ENCODE measurements around the gene GLT8D1.
"Not testable (repeated sequence)": the region's sequence is repeated elsewhere in the genome, so short reads cannot be mapped to it uniquely, and the experiment has no call there.

The GLT8D1 gene, protein sequence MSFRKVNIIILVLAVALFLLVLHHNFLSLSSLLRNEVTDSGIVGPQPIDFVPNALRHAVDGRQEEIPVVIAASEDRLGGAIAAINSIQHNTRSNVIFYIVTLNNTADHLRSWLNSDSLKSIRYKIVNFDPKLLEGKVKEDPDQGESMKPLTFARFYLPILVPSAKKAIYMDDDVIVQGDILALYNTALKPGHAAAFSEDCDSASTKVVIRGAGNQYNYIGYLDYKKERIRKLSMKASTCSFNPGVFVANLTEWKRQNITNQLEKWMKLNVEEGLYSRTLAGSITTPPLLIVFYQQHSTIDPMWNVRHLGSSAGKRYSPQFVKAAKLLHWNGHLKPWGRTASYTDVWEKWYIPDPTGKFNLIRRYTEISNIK

DNA sequence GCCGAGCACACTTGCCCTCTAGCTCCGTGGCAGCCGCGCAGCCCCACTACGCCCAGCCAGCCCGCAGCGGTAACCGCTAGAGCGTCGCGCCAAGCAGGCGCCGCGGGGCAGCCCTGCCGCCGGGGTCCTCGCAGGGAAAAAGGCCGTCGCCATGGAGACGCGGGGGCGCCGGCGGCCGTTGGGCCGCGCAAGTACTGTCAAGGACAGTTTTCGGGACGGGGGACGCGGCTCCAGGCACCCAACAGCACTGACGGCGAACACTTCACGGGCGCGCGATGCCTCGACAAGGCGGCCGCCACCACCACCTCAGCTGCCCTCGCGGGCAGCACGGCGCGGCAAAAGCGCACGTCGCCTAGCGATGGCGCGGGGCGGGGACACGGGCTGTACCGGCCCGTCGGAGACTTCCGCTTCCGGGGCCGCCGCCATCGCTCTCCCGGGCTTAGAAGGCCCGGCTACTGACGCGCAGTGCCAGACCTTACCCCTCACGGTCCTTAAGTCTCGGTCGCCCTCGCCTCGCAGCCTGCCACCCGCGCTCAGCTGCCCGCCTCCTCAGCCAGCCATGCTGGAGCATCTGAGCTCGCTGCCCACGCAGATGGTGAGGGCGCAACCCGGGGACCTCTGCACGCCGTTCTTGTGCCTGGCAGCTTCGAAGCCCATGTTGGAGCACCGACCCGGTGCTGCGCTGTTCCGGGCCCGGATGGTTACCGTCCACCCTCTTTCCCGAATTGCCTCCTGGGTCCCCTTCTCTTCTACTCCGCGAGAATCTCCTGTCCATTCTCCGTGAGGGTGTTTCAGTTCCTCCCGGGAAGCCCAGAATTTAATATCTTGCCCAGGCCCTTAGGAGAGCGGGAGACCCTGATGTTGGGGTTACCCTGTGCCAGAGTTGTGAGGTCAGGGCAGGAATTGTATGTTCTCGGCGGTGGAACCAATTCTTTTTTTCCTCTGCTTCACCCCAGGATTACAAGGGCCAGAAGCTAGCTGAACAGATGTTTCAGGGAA lies at the start of gene GLT8D1, which contains the start of gene SPCS1:
Gene GLT8D1 (minus strand): TSS at position 104 of the 999 bp plus-strand sequence. CDS start 5,331 bp downstream, outside the sequence.
Gene SPCS1 (plus strand): TSS at position 419 of the 999 bp plus-strand sequence. CDS start 141 bp downstream, at position 560.
- DNase-seq (ENCODE audit: insufficient read length, low spot score): peak; percentile 87
- peak; percentile 88 for FAIRE-seq

GRCh38 chr3:52754373-52754772 lies 48.8 kb upstream of the GLT8D1 start:
- FAIRE-seq (no peak), DNase-seq (ENCODE audit: insufficient read length, low spot score) (no peak)

- FAIRE-seq: no peak
These were observed 46.6 kb upstream of the GLT8D1 start for GRCh38 chr3:52752045-52752660.

DNA sequence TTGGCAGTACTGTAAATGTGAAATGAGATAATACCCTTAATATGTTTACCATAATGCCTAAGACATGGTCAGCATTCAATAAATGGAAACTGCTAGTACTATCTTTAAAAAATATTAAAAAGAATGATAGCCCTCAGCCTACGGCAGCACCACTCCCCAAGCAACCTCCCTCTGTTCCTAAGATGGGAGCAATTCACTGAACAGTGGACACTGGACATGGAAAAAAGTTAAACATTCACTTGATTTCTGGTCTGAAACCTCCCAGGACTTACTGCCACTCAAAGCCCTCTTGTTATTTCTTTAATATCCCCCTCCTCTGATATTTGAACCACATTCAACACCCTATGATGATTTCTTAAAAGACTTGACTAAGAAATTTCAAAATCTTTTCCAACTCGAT lies 38.1 kb upstream of the GLT8D1 start:
- no peak for DNase-seq (ENCODE audit: insufficient read length, low spot score)
- no peak for FAIRE-seq

More at GRCh38 chr3:52752045-52752660, 46.6 kb upstream of the GLT8D1 start:
- no peak for DNase-seq (ENCODE audit: insufficient read length, low spot score)

DNA sequence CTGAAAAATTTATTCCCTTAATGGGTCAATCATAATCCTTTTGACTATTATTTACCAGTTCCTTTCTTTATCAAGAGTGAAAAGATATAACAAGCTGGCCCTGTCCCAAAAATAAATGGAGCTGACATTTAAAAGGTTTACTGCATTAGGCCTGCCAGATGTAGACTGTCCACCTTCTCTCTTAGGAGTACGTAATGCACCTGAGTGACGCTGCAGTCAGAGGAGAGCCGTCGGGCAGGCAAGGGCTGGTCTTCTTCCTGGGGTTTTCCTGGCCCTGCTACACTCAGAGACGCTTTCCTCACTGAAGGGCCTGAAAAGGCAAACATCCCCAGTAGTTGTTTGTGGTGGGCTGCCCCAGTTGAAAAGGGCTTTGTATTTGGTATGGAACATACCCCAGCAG lies 37.6 kb upstream of the GLT8D1 start:
- DNase-seq (ENCODE audit: insufficient read length, low spot score) (no peak), FAIRE-seq (no peak)

- peak; percentile 37 for DNase-seq (ENCODE audit: insufficient read length, low spot score)
- FAIRE-seq: no peak
These were observed 36.9 kb upstream of the GLT8D1 start for GRCh38 chr3:52742418-52743041.

DNA sequence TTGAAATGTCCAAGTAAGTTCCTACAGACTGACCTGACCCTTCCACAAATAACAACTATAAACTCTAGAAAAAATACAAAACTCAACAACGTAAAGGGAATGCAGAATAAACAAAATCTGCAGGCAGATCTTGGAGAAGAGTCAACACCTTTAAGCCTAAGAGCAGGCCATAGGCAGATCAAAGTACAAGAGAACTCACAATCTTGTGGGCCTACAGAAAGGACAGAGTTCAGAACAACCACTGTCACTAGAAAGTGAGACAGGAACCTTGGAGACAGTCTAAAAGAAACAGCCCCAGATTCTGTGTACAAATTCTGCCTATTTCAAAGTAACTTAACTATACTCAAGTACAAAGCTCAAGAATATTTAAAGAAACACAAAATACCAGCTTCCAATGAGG lies 34.1 kb upstream of the GLT8D1 start:
- DNase-seq (ENCODE audit: insufficient read length, low spot score): no peak
- no peak for FAIRE-seq

DNA sequence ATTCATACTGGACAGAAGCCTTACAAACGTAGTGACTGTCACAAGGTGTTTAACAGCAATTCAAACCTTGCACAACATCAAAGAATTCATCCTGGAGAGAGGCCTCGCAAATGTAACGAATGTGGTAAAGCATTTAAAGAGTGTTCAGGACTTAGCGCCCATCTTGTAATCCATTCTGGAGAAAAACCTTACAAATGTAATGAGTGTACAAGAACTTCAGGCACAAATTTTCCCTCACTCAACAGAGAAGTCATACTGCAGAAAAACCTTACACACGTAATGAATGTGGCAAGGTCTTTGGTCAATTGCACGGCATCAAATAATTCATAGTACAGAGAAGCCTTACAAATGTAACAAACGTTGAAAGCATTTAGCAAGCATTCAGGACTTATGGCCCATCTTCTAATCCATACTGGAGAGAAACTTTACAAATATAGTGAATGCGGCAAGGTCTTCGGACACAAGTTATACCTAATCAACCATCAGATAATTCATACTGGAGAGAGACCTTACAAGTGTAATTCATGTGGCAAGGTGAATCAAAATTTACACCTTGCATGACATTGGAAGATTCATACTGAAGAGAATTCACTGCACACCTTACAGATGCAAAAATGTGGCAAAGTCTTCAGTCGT lies 27.8 kb upstream of the GLT8D1 start:
- no peak for DNase-seq (ENCODE audit: insufficient read length, low spot score)
- no peak for FAIRE-seq

DNA sequence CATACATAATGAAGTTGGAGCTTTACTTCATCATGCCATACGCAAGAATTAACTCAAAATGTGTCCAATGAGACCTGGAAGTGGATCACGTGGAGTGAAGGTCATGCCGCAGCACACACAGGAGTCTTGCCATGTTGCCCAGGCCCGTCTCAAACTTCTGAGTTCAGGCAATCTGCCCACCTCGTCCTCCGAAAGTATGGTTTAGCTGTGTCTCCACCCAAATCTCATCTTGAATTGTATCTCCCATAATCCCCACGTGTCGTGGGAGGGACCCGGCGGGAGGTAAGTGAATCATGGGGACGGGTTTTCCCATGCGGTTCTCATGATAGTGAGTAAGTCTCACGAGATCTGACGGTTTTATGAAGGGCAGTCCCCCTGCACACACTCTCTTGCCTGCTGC lies 26.0 kb upstream of the GLT8D1 start:
- FAIRE-seq: no peak
- no peak for DNase-seq (ENCODE audit: insufficient read length, low spot score)

DNA sequence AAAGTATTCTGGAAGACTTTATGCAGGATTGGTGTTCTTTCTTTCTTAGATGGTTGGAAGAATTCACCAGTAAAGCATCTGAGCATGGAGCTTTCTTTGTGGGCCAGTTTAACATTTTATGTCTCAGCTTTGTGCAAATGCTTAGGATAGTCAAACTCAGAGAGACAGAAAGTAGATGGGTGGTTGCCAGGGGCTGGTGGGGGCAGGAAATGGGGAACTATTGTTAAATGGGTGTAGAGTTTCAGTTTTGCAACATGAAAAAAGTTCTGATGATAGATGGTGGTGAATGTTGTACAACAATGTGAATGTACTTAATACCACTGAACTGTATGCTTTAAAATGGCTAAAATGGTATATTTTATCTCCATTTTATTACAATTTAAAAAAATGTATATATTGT lies 25.1 kb upstream of the GLT8D1 start:
- FAIRE-seq (no peak), DNase-seq (ENCODE audit: insufficient read length, low spot score) (no peak)

- DNase-seq (ENCODE audit: insufficient read length, low spot score); FAIRE-seq: not testable (repeated sequence)
These were observed 23.2 kb upstream of the GLT8D1 start for GRCh38 chr3:52728753-52729152.

- no peak for DNase-seq (ENCODE audit: insufficient read length, low spot score)
- no peak for FAIRE-seq
These were observed 18.9 kb upstream of the GLT8D1 start for GRCh38 chr3:52724511-52724910.

DNA sequence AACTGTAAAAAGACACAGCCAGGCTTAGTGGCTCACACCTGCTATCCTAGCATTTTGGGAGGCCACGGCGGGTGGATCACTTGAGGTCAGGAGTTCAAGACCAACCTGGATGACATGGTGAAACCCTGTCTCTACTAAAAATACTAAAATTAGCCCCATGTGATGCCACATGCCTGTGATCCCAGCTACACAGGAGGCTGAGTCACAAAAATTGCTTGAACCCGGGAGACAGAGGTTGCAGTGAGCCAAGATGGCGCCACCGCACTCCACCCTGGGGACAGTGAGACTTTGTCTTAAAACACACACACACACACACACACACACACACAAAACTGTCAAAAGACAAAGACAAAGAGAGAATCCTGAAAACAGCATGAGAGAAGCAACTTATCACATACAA lies 18.3 kb upstream of the GLT8D1 start:
- FAIRE-seq (no peak), DNase-seq (ENCODE audit: insufficient read length, low spot score) (no peak)

GRCh38 chr3:52722491-52722890 lies 16.9 kb upstream of the GLT8D1 start:
- no peak for DNase-seq (ENCODE audit: insufficient read length, low spot score)
- no peak for FAIRE-seq

- no peak for FAIRE-seq
These were observed 16.1 kb upstream of the GLT8D1 start for GRCh38 chr3:52721730-52722008.

DNA sequence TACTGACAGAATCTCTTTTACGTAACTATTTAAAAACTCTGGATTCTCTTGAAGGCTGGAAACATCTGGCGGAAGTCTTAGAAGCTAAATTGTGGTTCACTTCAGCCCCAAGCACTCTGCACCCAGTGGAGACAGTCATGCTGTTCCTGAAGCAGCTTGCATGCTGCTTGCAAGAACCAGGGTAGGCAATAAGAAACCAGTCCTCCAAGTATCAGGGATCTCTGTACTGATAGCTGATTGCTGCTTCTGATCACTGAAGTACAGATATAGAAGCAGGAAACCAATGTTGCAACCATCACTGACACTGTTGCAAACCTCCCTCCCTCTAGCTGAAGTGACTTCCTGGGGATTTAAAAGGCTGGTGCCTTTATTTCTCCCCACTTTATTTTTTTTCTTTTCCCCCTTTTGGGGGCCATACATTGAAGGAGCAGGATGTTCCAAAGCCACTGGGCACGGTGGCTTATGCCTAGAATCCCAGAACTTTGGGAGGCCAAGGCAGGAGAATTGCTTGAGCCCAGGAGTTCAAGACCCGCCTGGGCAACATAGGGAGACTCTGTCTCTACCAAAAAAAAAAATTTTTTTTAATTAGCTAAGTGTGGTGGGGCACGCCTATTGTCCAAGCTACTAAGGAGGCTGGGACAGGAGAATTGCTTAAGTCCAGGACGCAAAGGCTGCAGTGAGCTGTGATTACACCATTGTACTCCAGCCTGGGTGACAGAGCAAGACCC lies 15.6 kb upstream of the GLT8D1 start:
- no peak for DNase-seq (ENCODE audit: insufficient read length, low spot score)
- no peak for FAIRE-seq

More at GRCh38 chr3:52721730-52722008, 16.1 kb upstream of the GLT8D1 start:
- no peak for DNase-seq (ENCODE audit: insufficient read length, low spot score)

DNA sequence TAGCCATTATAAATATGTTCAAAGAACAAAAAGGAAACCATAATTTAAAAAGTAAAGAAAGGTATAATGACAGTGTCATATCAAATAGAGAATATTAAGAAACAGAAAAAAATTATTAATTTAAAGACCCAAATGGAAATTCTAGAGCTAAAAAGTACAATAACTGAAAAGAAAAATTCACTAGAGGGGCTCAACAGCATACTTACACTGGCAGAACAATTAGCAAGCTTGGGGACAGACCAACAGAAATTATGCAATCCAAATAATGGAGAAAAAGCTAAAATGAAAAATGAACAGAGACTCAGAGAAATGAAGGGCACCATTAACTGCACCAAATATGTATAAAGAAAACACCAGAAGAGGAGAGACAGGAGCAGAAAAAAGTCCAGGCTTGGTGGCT lies 14.0 kb upstream of the GLT8D1 start:
- DNase-seq (ENCODE audit: insufficient read length, low spot score) (no peak), FAIRE-seq (no peak)

GRCh38 chr3:52715714-52716305 lies 10.2 kb upstream of the GLT8D1 start:
- no peak for DNase-seq (ENCODE audit: insufficient read length, low spot score)
- no peak for FAIRE-seq
